Daoy (cell line): Measurements from ENCODE around the gene PPFIA2. TPM values are rescaled to one million over a fixed set of nuclear protein-coding genes. Genes with fewer than 3 reads are reported as not detected.

ENCODE experiments used
- DNase-seq: peaks from one replicate; pipeline ENCODE4 v3.0.0-alpha.2; 2015; ENCODE audit warnings: low read depth
- total RNA-seq: library from RNA; depleted of rRNA; stranded (reverse); fragments of >200 nt; shearing (Covaris generic); gene quantifications from 2 replicates; pipeline ENCODE4 v1.2.3, GENCODE V29; 2014

PPFIA2 gene
- total RNA-seq, 1 experiment from 2014 or later = 1.8 TPM

DNA sequence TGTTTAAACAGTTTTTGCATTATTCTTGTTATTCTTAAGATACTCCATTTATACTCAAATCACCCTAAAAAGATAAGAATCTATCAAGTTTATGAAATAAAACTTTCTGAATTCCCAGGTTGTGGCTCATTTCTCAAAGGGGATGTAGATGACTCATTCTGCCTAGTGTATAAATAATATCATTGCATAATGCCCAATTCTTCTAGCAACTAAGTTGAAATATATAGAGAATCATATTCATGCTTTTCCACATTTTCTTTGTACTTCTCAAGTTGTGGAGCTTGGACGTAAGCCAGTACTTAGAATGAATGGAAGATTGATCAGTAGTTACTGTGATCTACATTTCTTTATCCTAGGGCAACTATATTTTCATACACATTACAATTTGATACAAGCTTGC lies 201.1 kb downstream of the PPFIA2 start:
- no peak for DNase-seq

DNA sequence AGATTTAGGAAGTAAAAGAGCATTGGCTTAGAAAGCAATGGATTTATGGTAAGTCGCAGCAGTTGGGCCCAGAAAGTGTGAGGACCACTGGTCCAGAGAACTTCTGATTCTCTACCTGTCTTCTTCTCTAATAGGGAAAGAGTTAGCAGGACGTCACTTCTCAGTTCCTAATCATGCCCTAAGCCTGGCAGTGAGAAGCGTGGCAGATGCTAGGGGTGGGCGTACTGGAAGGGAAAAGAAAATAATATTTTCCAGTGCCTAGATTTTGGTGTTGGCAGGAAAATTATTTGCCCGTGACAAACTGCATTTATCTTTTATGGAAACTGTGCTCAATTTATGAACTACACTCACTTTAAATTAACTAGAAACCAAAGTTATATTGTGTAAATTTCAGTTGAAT lies 212.3 kb downstream of the PPFIA2 start:
- DNase-seq = no peak

DNA sequence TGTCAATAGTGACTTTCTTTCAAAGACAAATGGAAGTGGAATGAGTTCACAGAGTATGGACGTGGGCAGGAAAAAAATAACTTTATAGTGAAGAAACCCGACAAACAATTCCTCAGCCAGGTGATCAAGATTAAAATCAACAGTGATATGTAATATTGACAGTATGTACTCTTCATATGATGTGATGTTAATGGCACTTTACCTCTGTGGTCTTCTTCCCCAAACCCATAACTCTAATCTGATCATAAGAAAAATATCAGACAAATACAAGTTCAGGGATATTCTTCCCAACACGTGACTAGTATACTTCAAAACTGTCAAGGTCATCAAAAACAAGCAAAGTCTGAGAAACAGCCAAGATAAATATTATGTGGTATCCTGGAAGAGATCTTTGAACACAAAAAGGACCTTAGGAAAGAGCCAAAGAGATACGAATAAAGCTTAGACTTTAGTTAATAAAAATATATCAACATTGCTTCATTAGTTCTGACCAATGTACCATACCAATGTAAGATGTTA lies 215.5 kb downstream of the PPFIA2 start:
- DNase-seq = no peak

DNA sequence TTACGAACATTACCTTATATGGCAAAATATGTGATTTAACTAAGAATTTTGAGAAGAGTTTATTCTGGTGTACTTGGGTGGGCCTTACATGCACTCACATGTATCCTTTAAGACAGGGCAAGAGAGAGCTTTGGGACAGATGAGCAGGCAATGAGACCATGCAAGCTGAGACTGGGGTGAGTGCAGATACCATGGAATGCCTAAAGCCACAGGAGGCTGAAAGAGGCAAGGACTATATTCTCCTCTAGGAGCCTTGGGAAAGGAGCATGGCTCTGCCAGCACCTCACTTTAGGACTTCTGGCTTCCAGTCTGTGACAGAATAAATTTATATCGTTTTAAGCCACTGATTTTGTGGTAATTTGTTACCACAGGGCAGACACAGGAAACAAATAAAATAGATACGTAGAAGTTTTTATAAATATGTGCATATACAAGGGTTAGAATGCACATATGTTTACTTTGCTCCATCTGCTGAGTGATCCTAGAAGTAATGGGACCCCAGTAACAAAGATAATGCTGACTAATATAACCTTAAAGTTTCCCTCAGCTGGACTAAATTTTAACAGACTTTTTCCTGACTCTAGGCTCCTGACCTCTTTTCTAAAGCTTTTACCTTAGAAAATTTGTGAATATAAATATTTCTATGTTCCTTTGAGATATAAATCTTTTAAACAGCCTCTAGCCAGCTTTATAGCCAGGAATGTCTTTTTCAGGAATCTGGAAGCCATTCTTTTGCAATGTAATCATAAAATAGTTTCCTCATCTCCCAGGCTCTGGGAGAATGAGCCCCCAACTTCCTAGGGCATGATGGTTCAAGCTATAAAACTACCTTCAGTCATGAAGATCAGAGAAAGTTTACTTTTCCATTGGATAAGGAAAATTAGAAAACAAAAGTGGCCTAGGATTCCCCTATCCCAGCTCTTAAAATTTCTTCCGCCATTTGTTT lies 216.8 kb downstream of the PPFIA2 start:
- no peak for DNase-seq

DNA sequence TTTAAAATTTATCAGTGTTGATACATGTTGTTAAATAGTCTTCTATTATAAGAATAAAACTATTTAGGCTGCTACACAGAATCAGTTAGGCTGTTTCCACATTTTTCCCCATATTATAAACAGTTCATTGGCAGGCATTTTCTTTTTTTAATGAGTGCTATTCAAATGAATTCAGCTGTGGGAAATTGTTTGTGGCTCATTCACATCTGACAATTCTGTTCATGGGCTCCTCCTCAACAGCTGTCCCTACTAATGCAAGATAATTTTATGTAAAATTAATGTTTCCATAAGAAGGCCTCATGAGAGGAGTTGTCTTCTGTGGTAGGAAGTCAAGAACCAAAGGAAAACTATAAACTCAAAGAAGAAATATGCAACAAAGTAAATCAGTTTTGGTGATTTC lies 218.0 kb downstream of the PPFIA2 start:
- no peak for DNase-seq

DNA sequence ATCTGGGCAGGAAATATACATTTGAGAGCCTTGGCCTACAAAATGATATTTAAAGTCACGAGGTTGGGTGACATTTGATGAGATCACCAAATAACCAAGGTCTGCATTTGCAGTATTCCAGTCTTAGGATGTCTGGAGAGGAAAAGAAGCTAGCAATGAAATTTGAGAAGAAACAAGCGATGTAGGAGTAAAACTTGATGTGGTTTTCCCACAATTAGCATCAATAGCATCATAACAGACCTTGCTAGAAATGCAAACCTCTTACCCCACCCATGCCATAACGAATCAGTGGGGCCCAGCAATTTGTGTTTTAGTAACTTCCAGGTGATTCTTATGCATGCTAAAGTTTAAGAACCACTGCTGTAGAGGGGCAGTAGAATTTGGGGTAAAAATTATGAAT lies 219.9 kb downstream of the PPFIA2 start:
- no peak for DNase-seq

DNA sequence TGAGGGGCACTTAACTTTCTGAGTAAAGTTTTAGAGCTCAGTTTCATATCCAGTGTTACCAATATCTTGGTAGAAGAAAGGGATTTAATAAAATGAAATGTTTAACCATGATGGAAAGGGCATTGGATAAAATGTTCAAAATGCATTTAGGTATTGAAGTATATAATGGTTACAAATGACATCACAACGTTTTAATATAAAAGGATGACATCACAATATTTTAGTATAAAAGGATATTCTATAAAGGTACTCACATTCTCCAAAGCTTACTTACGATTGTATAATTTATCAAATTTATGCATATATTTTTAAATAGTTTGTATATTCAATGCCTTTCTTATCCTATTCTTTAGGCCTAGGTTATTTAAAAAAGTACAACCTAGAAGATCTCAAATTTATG lies 226.1 kb downstream of the PPFIA2 start:
- no peak for DNase-seq

DNA sequence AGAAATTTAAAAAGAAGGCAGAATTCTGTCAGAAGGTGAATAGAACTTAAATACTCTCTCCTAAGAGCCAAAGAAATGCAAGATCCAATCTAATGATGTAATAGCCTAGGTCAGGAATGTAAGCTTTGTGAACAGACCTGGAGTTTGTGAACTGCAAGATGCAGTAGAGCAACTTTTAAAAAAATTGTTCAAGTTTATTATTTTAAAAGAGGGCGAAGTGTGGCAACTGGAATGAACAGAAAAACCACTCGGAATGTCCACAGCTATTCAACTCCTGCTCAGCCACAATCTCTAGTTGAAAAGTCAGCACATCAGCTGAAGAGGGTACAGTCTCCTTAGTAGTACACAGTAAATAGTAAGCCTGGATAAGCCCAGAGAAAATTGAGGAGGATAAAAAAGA lies 228.8 kb downstream of the PPFIA2 start:
- no peak for DNase-seq

DNA sequence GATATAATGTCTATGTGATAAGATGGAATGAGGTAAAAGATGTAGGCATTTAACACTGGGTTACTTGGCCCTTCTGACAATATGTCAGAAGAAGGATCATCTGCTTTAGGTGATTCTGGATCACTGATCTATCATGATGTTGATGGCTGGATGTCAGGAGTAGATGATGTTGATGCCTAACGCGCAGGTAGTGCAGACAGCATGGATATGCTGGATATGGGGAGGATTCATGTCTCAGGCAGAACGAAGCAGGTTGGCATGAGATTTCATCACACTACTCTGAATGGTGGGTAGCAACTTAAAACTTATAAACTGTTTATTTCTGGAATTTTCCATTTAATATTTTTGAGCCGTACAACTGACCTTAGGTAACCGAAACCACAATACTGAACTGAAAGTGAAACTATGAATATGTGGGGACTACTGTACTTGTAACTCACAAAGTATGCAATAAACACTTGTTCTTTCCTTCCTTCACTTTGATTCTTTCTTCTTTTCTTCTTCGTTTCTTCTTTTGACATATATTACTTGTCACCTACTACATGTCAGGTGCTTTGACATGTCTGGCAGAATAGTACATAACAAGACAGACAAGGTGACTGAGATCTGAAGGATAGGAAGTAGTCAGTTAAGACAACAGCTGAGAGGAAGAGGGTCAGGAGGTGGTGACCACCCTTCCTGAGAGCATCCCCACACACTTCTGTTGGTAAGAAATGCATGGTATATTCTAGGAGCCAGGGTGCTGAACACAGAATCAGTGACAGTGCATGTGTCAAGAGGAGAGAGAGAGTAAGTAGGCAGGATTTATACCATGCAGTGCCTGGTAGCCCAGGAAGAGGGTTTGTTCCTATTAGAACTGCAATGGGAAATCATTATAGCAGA lies 238.8 kb downstream of the PPFIA2 start:
- DNase-seq = peak; percentile 11

DNA sequence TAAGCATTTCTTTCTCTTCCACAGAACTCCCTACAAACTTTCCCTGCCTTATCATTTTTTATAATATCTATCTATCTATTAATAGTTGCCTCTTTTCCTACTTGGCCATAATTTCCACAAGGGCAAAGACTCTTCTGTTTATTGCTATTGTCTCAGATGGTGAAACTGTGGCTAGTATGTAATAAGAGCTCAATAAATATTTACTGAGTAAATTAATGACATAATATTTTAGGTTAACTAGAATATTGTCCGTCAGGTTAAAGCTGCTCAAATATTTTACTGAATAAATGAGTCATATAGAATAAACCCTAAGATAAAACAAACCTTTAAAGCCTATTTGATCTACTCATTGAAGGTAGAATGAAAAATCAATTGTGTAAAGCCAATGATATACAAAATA lies 240.5 kb downstream of the PPFIA2 start:
- no peak for DNase-seq

DNA sequence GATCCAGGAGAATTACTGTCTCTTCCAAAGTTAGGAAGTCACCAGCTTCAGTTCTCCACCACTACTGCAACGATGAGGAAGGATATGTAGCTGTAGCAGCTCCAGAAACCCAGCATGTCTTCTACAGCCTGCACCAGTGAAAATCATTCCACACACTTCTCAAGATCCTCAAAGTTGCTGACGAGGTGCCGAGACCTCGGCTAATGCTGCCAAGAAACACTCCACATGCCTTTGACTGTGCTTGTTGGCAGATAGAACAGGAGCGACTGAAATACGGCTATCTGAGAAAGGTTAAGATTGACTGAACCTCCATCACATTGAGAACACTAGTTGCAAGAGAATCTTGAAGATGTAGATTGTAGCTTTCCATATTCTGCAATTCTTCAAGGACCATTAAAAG lies 241.9 kb downstream of the PPFIA2 start:
- DNase-seq = no peak

DNA sequence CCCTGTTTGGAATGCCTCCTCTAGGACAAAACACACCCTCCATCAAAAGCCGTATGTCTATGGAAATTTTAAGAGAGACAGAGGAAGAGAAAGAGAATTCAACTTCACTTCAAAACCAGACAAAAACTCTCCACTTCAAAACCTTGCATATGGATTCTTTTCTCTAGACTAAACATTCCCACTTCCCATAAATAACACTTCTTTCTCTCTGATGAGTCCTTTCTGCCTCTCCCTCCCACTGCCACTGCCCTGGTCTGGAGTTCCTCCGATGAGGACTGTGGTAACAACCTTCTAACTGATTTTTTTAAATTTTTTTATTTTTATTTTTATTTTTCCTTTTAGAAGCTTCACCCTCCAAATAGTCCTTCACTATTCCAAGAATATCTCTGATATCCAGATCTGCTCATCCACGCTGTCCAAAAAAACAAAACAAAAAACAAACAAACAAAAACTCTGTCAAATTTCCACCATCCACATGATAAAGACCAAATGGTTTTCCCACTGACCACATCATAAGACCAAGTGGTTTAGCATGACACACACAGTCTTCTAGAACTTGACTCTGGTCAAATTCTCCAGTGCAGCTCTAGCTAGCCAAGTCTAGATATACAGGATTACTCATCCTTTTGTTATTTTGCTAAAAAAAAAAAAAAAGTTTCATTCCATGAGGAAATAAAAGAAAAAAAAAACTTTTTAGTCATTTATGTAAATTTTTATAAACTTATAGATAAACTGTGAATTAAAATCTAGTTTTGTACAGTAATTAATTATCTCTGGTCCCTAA lies 256.0 kb downstream of the PPFIA2 start:
- peak; percentile 77 for DNase-seq

DNA sequence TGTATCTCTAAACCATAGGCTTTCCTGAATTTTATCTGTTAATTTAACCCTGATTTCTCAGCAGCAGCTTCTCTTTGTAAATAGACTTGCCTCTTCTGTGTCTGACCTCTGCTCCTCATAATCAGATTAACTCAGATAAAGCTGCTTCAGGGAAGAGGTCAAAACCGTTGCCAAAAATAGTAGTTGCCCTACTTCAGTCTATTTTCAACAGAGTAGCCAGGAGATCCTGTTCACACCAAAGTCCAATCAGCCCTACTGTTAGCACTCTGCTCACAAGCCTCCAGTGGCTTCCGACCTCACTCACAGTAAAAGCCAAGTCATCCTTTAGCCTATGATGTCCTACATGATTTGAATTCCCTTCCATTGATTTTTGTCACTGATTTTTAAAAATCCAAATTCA lies 258.4 kb downstream of the PPFIA2 start:
- no peak for DNase-seq

DNA sequence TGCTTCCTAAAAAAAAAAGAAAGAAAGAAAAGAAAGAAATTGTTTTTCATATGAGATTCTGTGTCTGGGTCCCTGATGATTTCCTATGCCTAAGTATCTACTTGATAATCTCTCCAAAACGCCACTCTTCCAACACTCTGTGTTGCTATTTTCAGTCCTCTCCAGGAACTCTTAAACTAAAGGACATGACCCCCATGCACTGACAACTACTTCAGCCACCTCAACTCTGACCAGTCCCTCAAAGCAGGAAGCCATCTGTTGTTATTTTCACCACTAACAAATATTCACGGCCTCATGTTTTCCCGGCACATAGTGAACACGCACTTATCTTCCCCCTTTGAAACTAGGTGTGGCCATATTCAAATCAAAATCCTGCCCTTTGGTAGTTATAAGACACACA lies 259.3 kb downstream of the PPFIA2 start:
- no peak for DNase-seq

DNA sequence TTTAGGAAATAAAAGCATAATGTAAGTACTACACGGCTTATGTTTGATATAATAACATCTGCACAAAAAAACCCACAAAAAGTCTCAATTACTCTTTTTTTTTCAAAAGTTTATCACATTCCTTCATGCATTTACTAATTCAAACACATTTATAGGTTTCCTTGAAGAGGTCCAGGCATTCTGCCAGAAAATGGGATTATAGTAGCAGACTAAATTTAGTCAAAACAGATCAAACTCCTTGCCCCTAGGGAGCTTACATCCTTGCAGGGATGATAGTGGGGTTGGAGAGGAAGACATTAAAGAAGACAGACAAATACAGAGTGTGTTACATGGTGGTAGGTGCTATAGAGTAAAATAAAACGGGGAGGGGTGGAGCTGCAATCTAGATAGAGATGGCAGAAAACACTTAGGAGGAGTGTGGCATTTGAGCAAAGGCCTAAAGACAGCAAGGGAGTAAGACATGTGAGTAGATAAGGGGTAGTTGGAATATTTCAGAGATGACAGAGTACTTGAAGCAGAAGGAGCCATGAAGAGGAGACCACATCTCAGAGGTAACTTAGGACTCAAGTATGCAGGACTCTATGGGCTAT lies 266.9 kb downstream of the PPFIA2 start:
- DNase-seq = no peak

DNA sequence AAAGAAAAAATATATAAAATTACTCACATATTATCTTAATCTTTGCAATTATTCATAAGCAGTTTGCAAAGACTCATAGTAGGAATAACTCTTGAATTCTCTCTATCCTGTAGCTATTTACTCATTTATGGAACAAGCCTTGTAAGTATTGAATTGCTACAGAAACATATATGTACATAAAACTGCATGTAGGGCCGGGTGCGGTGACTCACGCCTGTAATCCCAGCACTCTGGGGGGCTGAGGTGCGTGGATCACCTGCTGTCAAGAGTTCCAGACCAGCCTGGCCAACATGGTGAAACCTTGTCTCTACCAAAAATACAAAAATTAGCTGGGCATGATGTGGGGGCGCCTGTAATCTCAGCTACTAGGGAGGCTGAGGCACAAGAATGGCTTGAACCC lies 286.2 kb downstream of the PPFIA2 start:
- no peak for DNase-seq

DNA sequence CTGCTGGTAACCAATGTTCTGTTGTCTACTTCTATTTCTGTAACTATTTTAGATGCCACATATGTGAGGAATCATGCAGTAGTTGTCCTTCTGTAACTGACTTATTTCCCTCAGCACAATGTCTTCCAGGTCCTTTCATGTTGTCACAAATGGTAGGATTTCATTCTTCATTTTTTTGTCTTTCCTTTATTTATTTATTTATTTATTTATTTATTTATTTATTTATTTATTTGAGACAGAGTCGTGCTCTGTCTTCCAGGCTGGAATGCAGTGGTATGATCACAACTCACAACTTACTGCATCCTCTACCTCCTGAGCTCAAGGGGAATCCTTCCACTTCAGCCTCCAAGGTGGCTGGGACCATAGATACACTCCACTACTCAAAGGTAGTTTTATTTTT lies 288.2 kb downstream of the PPFIA2 start:
- DNase-seq = no peak

DNA sequence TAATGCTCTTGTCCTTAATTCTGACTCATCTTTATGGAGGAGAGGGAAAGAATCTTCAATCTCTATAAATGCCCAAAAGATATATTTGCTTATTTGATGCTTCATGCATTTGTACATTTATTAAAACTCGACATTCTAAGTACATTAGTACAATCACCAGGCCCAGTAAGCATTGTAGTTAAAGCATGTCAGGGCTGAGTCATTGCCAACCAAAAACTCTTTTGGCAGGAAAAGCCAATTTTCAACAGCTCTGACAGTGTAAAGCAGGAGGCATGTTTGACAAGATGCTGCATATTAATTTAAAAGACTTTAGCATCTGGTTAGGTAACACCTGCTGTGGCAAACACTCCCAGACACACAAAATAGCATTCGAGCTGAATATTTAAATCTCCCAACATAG lies 290.9 kb downstream of the PPFIA2 start:
- peak; percentile 27 for DNase-seq

DNA sequence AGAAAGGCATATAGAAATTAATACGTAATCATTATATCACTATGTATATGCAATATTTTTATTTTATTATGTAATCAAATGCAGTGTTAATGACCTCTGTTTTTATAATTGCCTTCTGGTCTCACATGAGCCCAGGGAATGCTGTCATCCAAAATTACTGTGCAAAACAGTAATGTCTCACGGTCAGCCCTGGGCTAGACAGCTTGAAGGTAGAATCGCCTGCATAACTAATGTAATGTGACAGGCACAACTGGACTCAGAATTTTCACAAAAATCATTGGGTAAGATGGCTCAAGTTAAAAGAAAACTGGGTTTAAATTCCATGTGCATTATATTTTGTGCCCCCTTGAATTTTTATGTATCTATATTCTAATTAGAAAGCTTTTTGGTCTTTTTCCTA lies 293.3 kb downstream of the PPFIA2 start:
- DNase-seq = no peak

DNA sequence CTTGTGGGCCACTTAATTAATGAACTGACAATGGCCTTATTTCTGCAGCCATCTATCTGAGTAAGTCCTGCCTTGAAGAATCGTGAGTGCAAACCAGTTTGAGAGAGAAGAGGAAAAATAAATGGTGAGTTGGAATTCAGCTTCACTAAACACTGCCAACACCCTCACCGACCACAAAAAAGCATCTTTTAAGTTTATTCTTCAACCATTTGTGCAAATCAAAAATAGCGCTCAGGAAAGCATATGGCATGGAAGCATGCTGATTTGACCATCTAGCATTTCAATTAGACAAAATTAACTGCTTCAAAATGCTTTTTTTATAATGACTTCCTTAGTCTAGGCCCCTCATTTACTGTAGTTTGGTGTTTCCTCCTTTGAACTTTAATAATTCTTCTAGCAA lies 294.0 kb downstream of the PPFIA2 start:
- no peak for DNase-seq

DNA sequence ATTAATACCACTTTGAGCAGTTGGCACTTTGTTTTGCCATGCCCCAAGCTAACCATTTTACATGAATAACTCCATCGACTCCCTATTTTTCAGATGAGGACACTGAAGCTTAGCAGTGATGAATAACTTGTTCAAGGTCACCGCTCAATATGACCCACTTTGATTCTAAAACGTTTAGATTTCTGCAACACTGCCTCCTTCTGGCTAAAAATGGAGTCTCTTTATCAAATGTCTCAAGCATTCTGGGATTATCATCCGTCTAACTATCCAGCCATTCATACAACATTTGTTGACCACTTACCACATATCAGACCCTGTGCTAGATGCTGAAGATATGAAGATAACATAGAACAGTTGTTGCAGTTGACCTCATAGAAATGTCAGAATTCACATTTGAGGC lies 298.0 kb downstream of the PPFIA2 start:
- no peak for DNase-seq
